HCT116 (cell line): ENCODE measurements around the gene MYO7A. TPM values are rescaled to one million over a fixed set of nuclear protein-coding genes. Genes with fewer than 3 reads are reported as not detected.

ENCODE experiments used
- ATAC-seq: fragments of 200-7000 bp; cut with Tn5 transposase; 2 replicates; pipeline ENCODE4 v1.9.1; 2020; ENCODE audit warnings: mild to moderate bottlenecking, moderate library complexity
- BruUV-seq: library from RNA; stranded (reverse); fragments of 400-500 nt; replicated peaks from 2 replicates; lab custom pipeline; 2021; lab: Mats Ljungman, UMichigan
- CTCF ChIA-PET: fragments of 300-600 bp; sonication (Branson Sonifier 250); formaldehyde crosslinking; loops from one replicate; lab custom pipeline; 2021; ENCODE audit warnings: antibody characterized with exemption; lab: Charles Lee
- POLR2A ChIA-PET: fragments of 300-600, 350-600 bp; sonication (Branson Sonifier 250); formaldehyde crosslinking; loops from one replicate; lab custom pipeline; 2021; ENCODE audit warnings: antibody characterized with exemption; lab: Charles Lee
- RAD21 ChIA-PET, 2 experiments: fragments of 300-600 bp; sonication (Branson Sonifier 250); formaldehyde crosslinking; loops; one replicate each; lab custom pipeline; 2023; ENCODE audit warnings: low total read pairs in 2 of 2; ENCODE audit not compliant: uncharacterized antibody in 2 of 2, unreplicated experiment in 2 of 2, low non-redundant PET in 1 of 2; lab: Charles Lee
- DNase-seq: peaks from one replicate; pipeline ENCODE4 v3.0.0-alpha.2; 2010; ENCODE audit warnings: low read depth, low spot score
- H2AFZ ChIP-seq: fragments of 200-600 bp; shearing (Covaris generic), sonication (generic); 2 replicates; pipeline ENCODE4 v1.6.1; 2017; ENCODE audit warnings: low read depth, mixed run types, mixed read lengths, antibody characterized with exemption, low read length; ENCODE audit not compliant: poor library complexity, severe bottlenecking
- H3K27ac ChIP-seq: 2 replicates; pipeline ENCODE4 v1.5.1; 2012; ENCODE audit warnings: low read depth, low read length
- H3K27me3 ChIP-seq: fragments of 200-600 bp; sonication (generic); 2 replicates; pipeline ENCODE4 v1.6.1; 2016; ENCODE audit warnings: mixed run types, low read length, mixed read lengths; ENCODE audit not compliant: insufficient read depth
- H3K36me3 ChIP-seq, 2 experiments: fragments of 200-500 bp in 1 of 2; fragments of 200-600 bp in 1 of 2; sonication (Bioruptor generic) in 1 of 2; sonication (generic) in 1 of 2; 2 replicates each; pipeline versions ENCODE4 v1.5.1 to v1.6.1; 2014 to 2016; ENCODE audit warnings: low read length in 2 of 2, inconsistent platforms in 1 of 2, mixed read lengths in 1 of 2, mixed run types in 1 of 2; ENCODE audit not compliant: insufficient read depth in 2 of 2, control insufficient read depth in 1 of 2
- H3K4me1 ChIP-seq, 2 experiments: fragments of 200-600 bp in 1 of 2; sonication (generic) in 1 of 2; 2 replicates each; pipeline versions ENCODE4 v1.5.1 to v1.6.1; 2012 to 2017; ENCODE audit warnings: low read length in 2 of 2, inconsistent platforms in 1 of 2, mild to moderate bottlenecking in 1 of 2, mixed read lengths in 1 of 2, mixed run types in 1 of 2, moderate library complexity in 1 of 2; ENCODE audit not compliant: insufficient read depth in 2 of 2, control insufficient read depth in 1 of 2
- H3K4me2 ChIP-seq: fragments of 200-600 bp; sonication (generic); 2 replicates; pipeline ENCODE4 v1.6.1; 2017; ENCODE audit warnings: mixed run types, low read length, mixed read lengths
- H3K4me3 ChIP-seq, 2 experiments: fragments of 200-600 bp in 1 of 2; sonication (generic) in 1 of 2; replicated peaks in 1 of 2; 2 replicates each; pipeline ENCODE4 v1.5.1; 2011 to 2016; ENCODE audit warnings: low read length in 2 of 2, control low read depth in 1 of 2, low read depth in 1 of 2, mild to moderate bottlenecking in 1 of 2, mixed read lengths in 1 of 2, mixed run types in 1 of 2
- H3K79me2 ChIP-seq: fragments of 200-600 bp; sonication (generic); 2 replicates; pipeline ENCODE4 v1.6.1; 2017; ENCODE audit warnings: mild to moderate bottlenecking, mixed run types, low read length, moderate library complexity, mixed read lengths; ENCODE audit not compliant: insufficient read depth
- H3K9ac ChIP-seq: fragments of 200-600 bp; sonication (generic); 2 replicates; pipeline ENCODE4 v1.6.1; 2016; ENCODE audit warnings: low read length, mixed read lengths
- H3K9me2 ChIP-seq: fragments of 200-600 bp; sonication (generic), shearing (Covaris generic); 2 replicates; pipeline ENCODE4 v1.6.1; 2017; ENCODE audit warnings: mixed run types, mild to moderate bottlenecking, moderate library complexity; ENCODE audit not compliant: insufficient read depth
- H3K9me3 ChIP-seq, 2 experiments: fragments of 200-500 bp in 1 of 2; fragments of 200-600 bp in 1 of 2; sonication (Bioruptor generic) in 1 of 2; sonication (generic) in 1 of 2; 2 replicates each; pipeline ENCODE4 v1.6.1; 2014 to 2017; ENCODE audit warnings: low read length in 2 of 2, mixed read lengths in 2 of 2, inconsistent platforms in 1 of 2, low read depth in 1 of 2, mild to moderate bottlenecking in 1 of 2, mixed run types in 1 of 2, moderate library complexity in 1 of 2; ENCODE audit not compliant: control insufficient read depth in 1 of 2, insufficient read depth in 1 of 2
- H4K20me1 ChIP-seq: fragments of 200-600 bp; sonication (generic), shearing (Covaris generic); 2 replicates; pipeline ENCODE4 v1.6.1; 2017; ENCODE audit warnings: mixed run types, mild to moderate bottlenecking, moderate library complexity; ENCODE audit not compliant: insufficient read depth
- EZH2 ChIP-seq: fragments of 200-600 bp; sonication (generic); IDR thresholded peaks from 2 replicates; pipeline ENCODE4 v1.6.1; 2017; ENCODE audit warnings: antibody characterized with exemption, mixed run types
- EZH2phosphoT487 ChIP-seq: fragments of 200-600 bp; IDR thresholded peaks from 2 replicates; pipeline ENCODE4 v1.6.1; 2018; ENCODE audit warnings: antibody characterized with exemption, borderline replicate concordance
- JUND ChIP-seq: IDR thresholded peaks from 2 replicates; pipeline ENCODE4 v1.6.1; 2012
- POLR2AphosphoS5 ChIP-seq: IDR thresholded peaks from 2 replicates; pipeline ENCODE4 v1.6.1; 2011; ENCODE audit warnings: mild to moderate bottlenecking, low read depth, low read length, moderate library complexity
- RAD21 ChIP-seq: IDR thresholded peaks from 2 replicates; pipeline ENCODE4 v1.6.1; 2012; ENCODE audit warnings: low read depth, mild to moderate bottlenecking
- SIN3A ChIP-seq: IDR thresholded peaks from 2 replicates; pipeline ENCODE4 v1.6.1; 2012; ENCODE audit warnings: low read depth
- SP1 ChIP-seq: IDR thresholded peaks from 2 replicates; pipeline ENCODE4 v1.6.1; 2012; ENCODE audit warnings: low read depth
- ZFX ChIP-seq: fragments of 450-650 bp; IDR thresholded peaks from 2 replicates; pipeline ENCODE4 v1.6.1; 2017
- intact Hi-C: fragments of 100-400 bp; cut with micrococcal nuclease; formaldehyde crosslinking; loops from 2 replicates; pipeline ENCODE4 v1.10.0; 2022
- total RNA-seq: library from RNA; stranded (reverse); gene quantifications from one replicate; pipeline ENCODE4 v1.2.1, GENCODE V29; 2021; ENCODE audit not compliant: unreplicated experiment
- TF ChIP-seq, protein P1 (sequence below): IDR thresholded peaks from 2 replicates; pipeline ENCODE4 v1.6.1; 2012; ENCODE audit warnings: low read depth
- TF ChIP-seq, protein P2 (sequence below), 3 experiments: fragments of 200-600 bp in 1 of 3; sonication (generic) in 1 of 3; IDR thresholded peaks in 2 of 3; conservative IDR thresholded peaks in 1 of 3; 2 replicates each; pipeline ENCODE4 v1.5.1; 2012 to 2017; ENCODE audit warnings: low read depth in 2 of 3, low read length in 2 of 3, antibody characterized with exemption in 1 of 3, borderline replicate concordance in 1 of 3, control low read depth in 1 of 3, mild to moderate bottlenecking in 1 of 3, mixed read lengths in 1 of 3, mixed run types in 1 of 3, moderate library complexity in 1 of 3; ENCODE audit not compliant: insufficient read depth in 1 of 3
- TF ChIP-seq, protein P3 (sequence below): IDR thresholded peaks from 2 replicates; pipeline ENCODE4 v1.6.1; 2012

The MYO7A gene
- total RNA-seq, 1 experiment from 2014 or later, result 1.8 TPM

DNA sequence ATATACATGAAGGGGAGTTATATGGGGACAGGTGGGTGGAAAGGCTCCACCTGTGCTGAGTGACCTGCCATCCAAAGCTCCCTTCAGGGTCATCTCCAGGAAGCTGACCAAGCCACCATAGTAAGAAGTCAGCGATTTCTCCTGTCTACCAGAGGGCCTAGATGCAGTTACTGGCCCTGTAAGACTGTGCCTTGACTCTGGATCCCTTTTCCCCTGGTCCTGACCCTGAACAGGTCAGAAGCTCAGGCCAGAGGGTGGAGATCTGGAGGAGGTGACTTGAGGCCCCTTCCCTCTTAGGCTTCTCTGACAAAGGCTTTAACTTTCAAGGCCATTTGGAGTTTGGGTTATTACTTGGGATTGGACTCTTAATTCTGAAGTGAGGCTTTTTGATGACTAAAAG is 103.8 kb downstream of the MYO7A start:
- CTCF ChIA-PET, result no interaction called here
- no TSS peak for BruUV-seq
- DNase-seq, result no peak
- Histone ChIP-seq H3K4me3 (no peak overlapping the region), H3K79me2 (no peaks in the 10 kb centered on the region), H3K4me2 (no peak overlapping the region), H4K20me1 (no peaks in the 10 kb centered on the region), H3K27ac (no peak overlapping the region), H3K36me3 (no peaks in the 10 kb centered on the region), H3K9ac (no peak overlapping the region), H3K27me3 (no peaks in the 10 kb centered on the region), H3K4me1 (no peaks in the 10 kb centered on the region), H3K9me2 (no peaks in the 10 kb centered on the region), H3K9me3 (no peaks in the 10 kb centered on the region), H2AFZ (no peak overlapping the region)
- RAD21 ChIA-PET, result no interaction called here
- TF ChIP-seq POLR2AphosphoS5 (no peak), JUND (no peak), SP1 (no peak), RAD21 (no peak), EZH2phosphoT487 (no peak), SIN3A (no peak), ZFX (no peak), EZH2 (no peak)
- TF ChIP-seq, protein P1, sequence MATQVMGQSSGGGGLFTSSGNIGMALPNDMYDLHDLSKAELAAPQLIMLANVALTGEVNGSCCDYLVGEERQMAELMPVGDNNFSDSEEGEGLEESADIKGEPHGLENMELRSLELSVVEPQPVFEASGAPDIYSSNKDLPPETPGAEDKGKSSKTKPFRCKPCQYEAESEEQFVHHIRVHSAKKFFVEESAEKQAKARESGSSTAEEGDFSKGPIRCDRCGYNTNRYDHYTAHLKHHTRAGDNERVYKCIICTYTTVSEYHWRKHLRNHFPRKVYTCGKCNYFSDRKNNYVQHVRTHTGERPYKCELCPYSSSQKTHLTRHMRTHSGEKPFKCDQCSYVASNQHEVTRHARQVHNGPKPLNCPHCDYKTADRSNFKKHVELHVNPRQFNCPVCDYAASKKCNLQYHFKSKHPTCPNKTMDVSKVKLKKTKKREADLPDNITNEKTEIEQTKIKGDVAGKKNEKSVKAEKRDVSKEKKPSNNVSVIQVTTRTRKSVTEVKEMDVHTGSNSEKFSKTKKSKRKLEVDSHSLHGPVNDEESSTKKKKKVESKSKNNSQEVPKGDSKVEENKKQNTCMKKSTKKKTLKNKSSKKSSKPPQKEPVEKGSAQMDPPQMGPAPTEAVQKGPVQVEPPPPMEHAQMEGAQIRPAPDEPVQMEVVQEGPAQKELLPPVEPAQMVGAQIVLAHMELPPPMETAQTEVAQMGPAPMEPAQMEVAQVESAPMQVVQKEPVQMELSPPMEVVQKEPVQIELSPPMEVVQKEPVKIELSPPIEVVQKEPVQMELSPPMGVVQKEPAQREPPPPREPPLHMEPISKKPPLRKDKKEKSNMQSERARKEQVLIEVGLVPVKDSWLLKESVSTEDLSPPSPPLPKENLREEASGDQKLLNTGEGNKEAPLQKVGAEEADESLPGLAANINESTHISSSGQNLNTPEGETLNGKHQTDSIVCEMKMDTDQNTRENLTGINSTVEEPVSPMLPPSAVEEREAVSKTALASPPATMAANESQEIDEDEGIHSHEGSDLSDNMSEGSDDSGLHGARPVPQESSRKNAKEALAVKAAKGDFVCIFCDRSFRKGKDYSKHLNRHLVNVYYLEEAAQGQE, result no peak
- TF ChIP-seq, protein P2, sequence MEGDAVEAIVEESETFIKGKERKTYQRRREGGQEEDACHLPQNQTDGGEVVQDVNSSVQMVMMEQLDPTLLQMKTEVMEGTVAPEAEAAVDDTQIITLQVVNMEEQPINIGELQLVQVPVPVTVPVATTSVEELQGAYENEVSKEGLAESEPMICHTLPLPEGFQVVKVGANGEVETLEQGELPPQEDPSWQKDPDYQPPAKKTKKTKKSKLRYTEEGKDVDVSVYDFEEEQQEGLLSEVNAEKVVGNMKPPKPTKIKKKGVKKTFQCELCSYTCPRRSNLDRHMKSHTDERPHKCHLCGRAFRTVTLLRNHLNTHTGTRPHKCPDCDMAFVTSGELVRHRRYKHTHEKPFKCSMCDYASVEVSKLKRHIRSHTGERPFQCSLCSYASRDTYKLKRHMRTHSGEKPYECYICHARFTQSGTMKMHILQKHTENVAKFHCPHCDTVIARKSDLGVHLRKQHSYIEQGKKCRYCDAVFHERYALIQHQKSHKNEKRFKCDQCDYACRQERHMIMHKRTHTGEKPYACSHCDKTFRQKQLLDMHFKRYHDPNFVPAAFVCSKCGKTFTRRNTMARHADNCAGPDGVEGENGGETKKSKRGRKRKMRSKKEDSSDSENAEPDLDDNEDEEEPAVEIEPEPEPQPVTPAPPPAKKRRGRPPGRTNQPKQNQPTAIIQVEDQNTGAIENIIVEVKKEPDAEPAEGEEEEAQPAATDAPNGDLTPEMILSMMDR (IDR thresholded peaks at IDR 0.05 in 2 of 3, conservative IDR thresholded peaks at IDR 0.05 in 1 of 3; ENCODE audit: borderline replicate concordance in 1 of 3, insufficient read depth in 1 of 3, low read depth in 2 of 3, low read length in 2 of 3), result no peak
- TF ChIP-seq, protein P3, sequence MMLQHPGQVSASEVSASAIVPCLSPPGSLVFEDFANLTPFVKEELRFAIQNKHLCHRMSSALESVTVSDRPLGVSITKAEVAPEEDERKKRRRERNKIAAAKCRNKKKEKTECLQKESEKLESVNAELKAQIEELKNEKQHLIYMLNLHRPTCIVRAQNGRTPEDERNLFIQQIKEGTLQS, result no peak
- no peak for ATAC-seq
- POLR2A ChIA-PET, result no interaction called here
- intact Hi-C loops, result no loop called here
